GM12872 (cell line): ENCODE results near the gene CEP295NL.

Source experiments
- TF ChIP-seq, protein P1 (sequence below): IDR thresholded peaks from 3 replicates; pipeline ENCODE4 v1.5.1; 2011; ENCODE audit warnings: low read depth, mild to moderate bottlenecking, low read length, moderate library complexity; ENCODE audit not compliant: insufficient read depth

CEP295NL gene

DNA sequence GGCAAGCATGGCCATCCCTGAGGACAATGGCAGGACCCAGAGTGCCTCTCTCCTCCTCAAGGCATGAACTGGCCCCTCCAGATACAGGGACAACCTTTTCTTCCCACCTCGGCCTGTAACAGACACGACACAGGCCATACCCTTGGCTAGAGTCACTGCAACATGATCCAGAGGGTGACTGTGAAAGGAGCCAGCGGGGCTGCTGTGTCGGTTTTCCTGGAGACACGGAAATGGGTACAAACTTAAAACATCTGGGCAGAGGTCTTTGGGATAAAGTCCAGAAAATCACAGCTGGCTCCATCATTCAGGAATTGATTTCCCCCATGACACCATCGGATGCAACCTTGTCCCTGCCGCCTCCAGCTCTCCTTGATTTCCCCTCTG is 5.3 kb downstream of the CEP295NL start:
- TF ChIP-seq, protein P1, sequence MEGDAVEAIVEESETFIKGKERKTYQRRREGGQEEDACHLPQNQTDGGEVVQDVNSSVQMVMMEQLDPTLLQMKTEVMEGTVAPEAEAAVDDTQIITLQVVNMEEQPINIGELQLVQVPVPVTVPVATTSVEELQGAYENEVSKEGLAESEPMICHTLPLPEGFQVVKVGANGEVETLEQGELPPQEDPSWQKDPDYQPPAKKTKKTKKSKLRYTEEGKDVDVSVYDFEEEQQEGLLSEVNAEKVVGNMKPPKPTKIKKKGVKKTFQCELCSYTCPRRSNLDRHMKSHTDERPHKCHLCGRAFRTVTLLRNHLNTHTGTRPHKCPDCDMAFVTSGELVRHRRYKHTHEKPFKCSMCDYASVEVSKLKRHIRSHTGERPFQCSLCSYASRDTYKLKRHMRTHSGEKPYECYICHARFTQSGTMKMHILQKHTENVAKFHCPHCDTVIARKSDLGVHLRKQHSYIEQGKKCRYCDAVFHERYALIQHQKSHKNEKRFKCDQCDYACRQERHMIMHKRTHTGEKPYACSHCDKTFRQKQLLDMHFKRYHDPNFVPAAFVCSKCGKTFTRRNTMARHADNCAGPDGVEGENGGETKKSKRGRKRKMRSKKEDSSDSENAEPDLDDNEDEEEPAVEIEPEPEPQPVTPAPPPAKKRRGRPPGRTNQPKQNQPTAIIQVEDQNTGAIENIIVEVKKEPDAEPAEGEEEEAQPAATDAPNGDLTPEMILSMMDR: no peak

DNA sequence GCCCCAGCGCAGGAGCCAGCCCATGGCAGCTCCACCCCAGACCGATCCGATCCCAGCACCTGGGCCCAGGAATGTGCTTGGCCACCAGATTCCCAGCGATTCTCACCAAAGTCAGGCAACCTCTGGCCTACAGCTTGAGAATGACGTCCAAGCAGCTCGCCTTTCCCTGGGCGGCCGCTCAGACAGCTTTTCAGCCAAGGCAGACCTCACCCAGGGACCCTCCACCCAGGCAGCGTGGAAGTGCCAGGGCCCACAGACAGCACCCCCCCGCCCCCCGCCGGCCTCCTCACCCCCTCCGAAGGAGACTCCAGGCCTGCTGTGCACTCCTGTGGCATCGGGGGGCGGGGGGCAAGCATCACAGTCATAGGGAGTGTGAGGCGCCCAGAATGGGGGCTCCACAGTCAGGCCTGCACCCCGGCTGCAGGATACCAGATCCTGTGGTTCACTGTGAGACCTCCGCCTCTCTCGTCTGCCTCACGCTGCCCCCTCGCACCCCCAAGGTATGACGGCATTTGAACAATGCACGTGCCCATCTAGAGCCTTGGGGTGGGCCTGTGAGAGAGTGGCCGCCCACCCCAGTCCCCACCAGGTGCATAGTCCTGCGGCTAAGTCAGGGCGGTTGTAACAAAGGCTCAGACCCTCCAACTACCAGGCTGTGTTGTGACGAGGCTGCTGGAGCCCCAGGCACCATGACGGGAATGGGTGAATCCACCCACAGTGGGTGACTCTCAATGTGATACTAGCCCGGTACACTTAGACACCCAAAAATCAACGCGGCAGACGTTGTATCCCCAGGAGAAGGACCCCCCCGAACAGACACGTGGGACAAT is 6.0 kb downstream of the CEP295NL start:
- TF ChIP-seq, protein P1: no peak

DNA sequence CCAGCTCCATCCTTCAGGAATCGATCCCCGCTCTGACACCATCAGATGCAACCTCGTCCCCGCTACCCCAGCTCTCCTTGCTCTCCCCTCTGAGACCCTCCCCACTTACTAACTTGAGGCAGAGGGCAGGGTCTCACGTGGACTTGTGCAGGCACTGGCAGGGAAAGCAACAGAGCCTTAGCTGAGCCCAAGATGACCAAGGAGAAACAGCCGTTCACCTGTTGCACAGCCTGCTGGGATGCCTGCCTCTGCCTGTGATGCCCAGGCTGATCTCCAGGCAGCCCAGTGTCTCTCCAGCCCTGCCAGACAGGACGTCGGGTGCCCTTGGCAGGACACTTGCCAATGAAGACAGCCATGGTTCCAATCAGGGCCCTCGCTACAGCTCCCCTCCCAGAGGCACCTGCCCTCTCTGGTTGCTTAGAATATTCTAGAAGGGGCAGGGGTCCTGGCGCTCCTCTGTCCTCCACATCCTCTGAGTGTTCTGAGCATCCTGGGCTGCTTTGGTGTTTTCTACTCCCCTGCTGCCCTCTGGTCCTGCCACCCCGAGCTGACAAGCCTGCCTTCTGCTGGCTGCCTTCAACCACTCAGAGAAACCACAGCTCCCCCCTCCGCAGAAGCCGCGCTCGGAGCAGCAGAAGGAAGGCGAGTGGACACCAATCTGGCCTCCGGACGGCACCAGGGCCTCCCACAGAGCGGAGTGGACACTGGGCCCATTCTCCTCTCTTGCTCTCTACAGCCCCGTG is 6.7 kb downstream of the CEP295NL start:
- TF ChIP-seq, protein P1: no peak

DNA sequence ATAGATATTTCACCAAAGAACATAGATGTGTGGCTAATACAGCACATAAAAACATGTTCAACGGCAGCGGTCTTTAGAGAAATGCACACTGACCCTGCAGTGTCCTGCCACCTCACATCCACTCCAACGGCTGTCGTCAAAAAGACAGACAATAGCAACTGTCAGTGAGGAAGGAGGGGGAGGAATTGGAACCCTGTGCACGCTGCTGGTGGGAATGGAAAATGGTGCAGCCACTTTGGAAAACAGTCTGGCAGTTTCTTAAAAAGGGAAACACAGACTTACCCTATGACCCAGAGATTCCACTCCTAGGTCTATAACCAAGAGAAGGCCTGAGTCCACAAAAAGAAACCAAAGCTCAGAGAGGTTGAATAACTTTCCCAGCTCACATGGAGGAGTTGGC is 7.7 kb downstream of the CEP295NL start:
- TF ChIP-seq, protein P1: no peak

DNA sequence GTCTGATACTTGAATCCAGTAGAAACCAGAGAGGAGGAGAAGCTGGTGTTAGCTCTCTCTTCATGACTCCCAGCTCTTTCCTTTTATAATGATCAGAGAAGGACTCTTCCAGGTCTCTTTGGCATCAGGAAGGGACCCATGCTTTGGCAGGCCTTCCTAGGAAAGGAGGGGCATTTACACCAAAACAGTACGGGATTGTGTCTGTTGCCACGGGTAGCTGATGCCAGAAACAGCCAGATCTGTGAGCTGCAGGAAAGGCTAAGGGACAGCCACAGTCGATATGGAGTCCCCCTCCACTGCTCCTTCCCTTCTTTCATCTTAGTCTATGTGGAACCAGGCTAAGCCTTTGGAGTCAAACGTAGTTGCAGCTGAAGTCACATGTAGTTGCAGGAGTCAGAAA is 9.3 kb downstream of the CEP295NL start:
- TF ChIP-seq, protein P1: no peak

DNA sequence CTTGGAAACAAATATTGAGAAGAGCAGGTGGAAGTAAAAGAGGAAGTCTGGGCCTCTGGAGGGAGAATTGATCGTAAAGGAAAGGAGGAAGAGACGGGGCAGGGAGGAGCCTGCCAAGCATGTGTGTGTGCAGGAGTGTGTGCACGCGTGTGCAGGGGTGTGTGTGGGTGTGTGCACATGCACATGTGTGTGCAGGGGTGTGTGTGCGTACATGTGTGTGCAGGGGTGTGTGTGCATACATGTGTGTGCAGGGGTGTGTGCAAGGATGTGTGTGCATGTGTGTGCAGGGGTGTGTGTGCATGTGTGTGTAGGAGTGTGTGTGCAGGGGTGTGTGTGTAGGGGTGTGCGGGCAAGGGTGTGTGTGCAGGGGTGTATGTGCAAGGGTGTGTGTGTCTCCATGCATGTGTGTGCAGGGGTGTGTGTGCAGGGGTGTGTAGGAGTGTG is 10.0 kb downstream of the CEP295NL start:
- TF ChIP-seq, protein P1: no peak

DNA sequence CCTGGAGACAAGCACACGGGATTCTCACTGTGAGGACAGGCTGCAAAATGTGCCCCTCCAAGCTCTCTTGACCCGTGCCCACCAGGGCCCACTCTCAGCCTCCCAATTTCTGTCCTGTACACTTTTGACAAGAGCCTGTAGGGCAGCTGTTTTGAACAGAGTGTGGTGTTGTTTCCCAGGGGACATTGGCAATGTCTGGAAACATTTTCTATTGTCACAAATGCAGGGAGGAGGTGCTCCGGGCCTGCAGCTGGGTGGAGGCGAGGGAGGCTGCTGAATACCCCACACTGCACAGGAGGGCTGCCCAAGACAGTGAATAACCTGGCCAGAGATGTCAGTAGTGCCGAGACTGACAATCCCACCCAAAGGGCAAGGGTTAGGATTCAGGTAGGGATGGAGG is 10.5 kb downstream of the CEP295NL start:
- TF ChIP-seq, protein P1: no peak
